Measurements from ENCODE around the gene TGFB2.

- TF ChIP-seq CTCF (conservative IDR thresholded peaks at IDR 0.05 in 1 of 2, IDR thresholded peaks at IDR 0.05 in 1 of 2; ENCODE audit: extremely low read depth in 1 of 2, insufficient read depth in 1 of 2, low read depth in 1 of 2, low read length in 2 of 2): no peak
- no peak for TF ChIP-seq EZH2 (IDR thresholded peaks at IDR 0.05; ENCODE audit: borderline replicate concordance, low read length)
Measured at GRCh38 chr1:218451415-218451814, 106.3 kb downstream of the TGFB2 start.

Measured in mammary epithelial cell (primary cell).